ENCODE measurements around the gene NEURL3. TPM values are rescaled to one million over a fixed set of nuclear protein-coding genes. Genes with fewer than 3 reads are reported as not detected.

NEURL3 gene
- total RNA-seq, 2 experiments from 2014 or later, result 0.48 to 0.57 TPM

GRCh38 chr2:96509847-96510230 lies 4.7 kb upstream of the NEURL3 start:
- CTCF ChIA-PET, result interaction anchor here (0.8 to 9.6 kb wide), 18 partner anchors 9 to 246 kb away, joined by 3 to 195 read pairs (median 6); partner anchors contain the start of gene SNRNP200
- H3K4me3 Mint-ChIP-seq, result no peak overlapping the region
- no peaks in the 10 kb centered on the region for H3K9me3 Mint-ChIP-seq
- H3K4me1 Mint-ChIP-seq (ENCODE audit: low read depth), result peaks cover 16% of the 10 kb centered on the region
- H3K27ac Mint-ChIP-seq, result no peak overlapping the region
- H3K27me3 Mint-ChIP-seq (ENCODE audit: low read depth), result peaks cover 8% of the 10 kb centered on the region
- no peaks in the 10 kb centered on the region for H3K36me3 Mint-ChIP-seq (ENCODE audit: low read depth)
- intact Hi-C loops (cut with micrococcal nuclease), result loop anchor here (1.0 to 5.0 kb wide), 5 partner anchors 185 to 517 kb away; partner anchors contain the start of genes ASTL, CIAO1, ITPRIPL1 and STARD7
- DNase-seq, result no peak

GRCh38 chr2:96509114-96509846 lies 4.1 kb upstream of the NEURL3 start:
- intact Hi-C loops (cut with micrococcal nuclease), result loop anchor here (1.0 to 5.0 kb wide), 5 partner anchors 184 to 516 kb away; partner anchors contain the start of genes ASTL, CIAO1, ITPRIPL1 and STARD7
- H3K9me3 Mint-ChIP-seq, result no peaks in the 10 kb centered on the region
- DNase-seq, result peak; percentile 84
- CTCF ChIA-PET, result interaction anchor here (0.5 to 9.6 kb wide), 28 partner anchors 10 to 272 kb away, joined by 3 to 195 read pairs (median 4); partner anchors contain the start of gene SNRNP200
- peaks cover 8% of the 10 kb centered on the region for H3K27me3 Mint-ChIP-seq (ENCODE audit: low read depth)
- no peak overlapping the region for H3K4me3 Mint-ChIP-seq
- no peak overlapping the region for H3K27ac Mint-ChIP-seq
- H3K36me3 Mint-ChIP-seq (ENCODE audit: low read depth), result no peaks in the 10 kb centered on the region
- peaks cover 17% of the 10 kb centered on the region for H3K4me1 Mint-ChIP-seq (ENCODE audit: low read depth)

- H3K27ac Mint-ChIP-seq, result no peak overlapping the region
- CTCF ChIA-PET, result interaction anchor here (0.5 to 9.6 kb wide), 29 partner anchors 10 to 337 kb away, joined by 3 to 195 read pairs (median 5); partner anchors contain the start of gene SNRNP200
- peaks cover 8% of the 10 kb centered on the region for H3K27me3 Mint-ChIP-seq (ENCODE audit: low read depth)
- intact Hi-C loops (cut with micrococcal nuclease), result loop anchor here (1.0 to 5.0 kb wide), 12 partner anchors 22 to 516 kb away; partner anchors contain the start of genes ASTL, CIAO1, ITPRIPL1 and SNRNP200
- H3K4me3 Mint-ChIP-seq, result no peak overlapping the region
- H3K4me1 Mint-ChIP-seq (ENCODE audit: low read depth), result peaks cover 17% of the 10 kb centered on the region
- no peak for DNase-seq
- no peaks in the 10 kb centered on the region for H3K9me3 Mint-ChIP-seq
- no peaks in the 10 kb centered on the region for H3K36me3 Mint-ChIP-seq (ENCODE audit: low read depth)
Observed at GRCh38 chr2:96508521-96509113, 3.5 kb upstream of the NEURL3 start.

GRCh38 chr2:96507957-96508520 lies 2.9 kb upstream of the NEURL3 start:
- no peaks in the 10 kb centered on the region for H3K9me3 Mint-ChIP-seq
- CTCF ChIA-PET, result interaction anchor here (0.6 to 9.6 kb wide), 20 partner anchors 12 to 337 kb away, joined by 3 to 195 read pairs (median 6); partner anchors contain the start of gene SNRNP200
- intact Hi-C loops (cut with micrococcal nuclease), result loop anchor here (1.0 to 5.0 kb wide), 10 partner anchors 22 to 515 kb away; partner anchors contain the start of genes ITPRIPL1, SNRNP200 and STARD7
- peak overlapping the region; percentile 70 for H3K4me3 Mint-ChIP-seq
- H3K36me3 Mint-ChIP-seq (ENCODE audit: low read depth), result no peaks in the 10 kb centered on the region
- H3K4me1 Mint-ChIP-seq (ENCODE audit: low read depth), result peaks cover 17% of the 10 kb centered on the region
- H3K27ac Mint-ChIP-seq, result no peak overlapping the region
- DNase-seq, result peak; percentile 88
- peaks cover 8% of the 10 kb centered on the region for H3K27me3 Mint-ChIP-seq (ENCODE audit: low read depth)

- no peak overlapping the region for H3K4me3 Mint-ChIP-seq
- H3K9me3 Mint-ChIP-seq, result no peaks in the 10 kb centered on the region
- H3K27ac Mint-ChIP-seq, result no peak overlapping the region
- H3K36me3 Mint-ChIP-seq (ENCODE audit: low read depth), result no peaks in the 10 kb centered on the region
- CTCF ChIA-PET, result interaction anchor here (1.1 to 9.6 kb wide), 7 partner anchors 10 to 114 kb away, joined by 3 to 195 read pairs (median 5); no protein-coding TSS in a partner anchor
- intact Hi-C loops (cut with micrococcal nuclease), result loop anchor here (5.0 kb wide), 1 partner anchor 300 kb away; the partner anchor contains the start of gene STARD7
- H3K27me3 Mint-ChIP-seq (ENCODE audit: low read depth), result peaks cover 8% of the 10 kb centered on the region
- H3K4me1 Mint-ChIP-seq (ENCODE audit: low read depth), result peaks cover 21% of the 10 kb centered on the region
- DNase-seq, result no peak
Observed at GRCh38 chr2:96506907-96507240, 1.7 kb upstream of the NEURL3 start.

GRCh38 chr2:96506016-96506906 lies 1.1 kb upstream of the NEURL3 start:
- CTCF ChIA-PET, result interaction anchor here (0.8 to 9.6 kb wide), 8 partner anchors 9 to 99 kb away, joined by 3 to 195 read pairs (median 6); no protein-coding TSS in a partner anchor
- Mint-ChIP-seq H3K9me3 (no peaks in the 10 kb centered on the region), H3K4me1 (ENCODE audit: low read depth) (peaks cover 24% of the 10 kb centered on the region), H3K27ac (no peak overlapping the region), H3K36me3 (ENCODE audit: low read depth) (no peaks in the 10 kb centered on the region), H3K27me3 (ENCODE audit: low read depth) (peaks cover 8% of the 10 kb centered on the region), H3K4me3 (no peak overlapping the region)
- no peak for DNase-seq
- intact Hi-C loops (cut with micrococcal nuclease), result loop anchor here (5.0 kb wide), 1 partner anchor 299 kb away; the partner anchor contains the start of gene STARD7

GRCh38 chr2:96503637-96504243 lies 1.4 kb downstream of the NEURL3 start:
- DNase-seq, result no peak
- Mint-ChIP-seq H3K27ac (no peak overlapping the region), H3K9me3 (no peaks in the 10 kb centered on the region), H3K4me3 (no peak overlapping the region), H3K27me3 (ENCODE audit: low read depth) (no peaks in the 10 kb centered on the region), H3K4me1 (ENCODE audit: low read depth) (peaks cover 22% of the 10 kb centered on the region), H3K36me3 (ENCODE audit: low read depth) (no peaks in the 10 kb centered on the region)
- CTCF ChIA-PET, result interaction anchor here (1.0 to 9.6 kb wide), 3 partner anchors 34 to 97 kb away, joined by 3 to 195 read pairs (median 4); no protein-coding TSS in a partner anchor
- intact Hi-C loops (cut with micrococcal nuclease), result no loop called here

- no peaks in the 10 kb centered on the region for H3K9me3 Mint-ChIP-seq
- peaks cover 22% of the 10 kb centered on the region for H3K4me1 Mint-ChIP-seq (ENCODE audit: low read depth)
- no peaks in the 10 kb centered on the region for H3K27me3 Mint-ChIP-seq (ENCODE audit: low read depth)
- H3K27ac Mint-ChIP-seq, result no peak overlapping the region
- intact Hi-C loops (cut with micrococcal nuclease), result no loop called here
- H3K36me3 Mint-ChIP-seq (ENCODE audit: low read depth), result no peaks in the 10 kb centered on the region
- CTCF ChIA-PET, result interaction anchor here (1.0 kb wide), 1 partner anchor 96 kb away, joined by 4 read pairs; no protein-coding TSS in a partner anchor
- H3K4me3 Mint-ChIP-seq, result no peak overlapping the region
- DNase-seq, result no peak
Observed at GRCh38 chr2:96502891-96503636, 2.1 kb downstream of the NEURL3 start.

GRCh38 chr2:96501886-96502810 lies 3.0 kb downstream of the NEURL3 start:
- intact Hi-C loops (cut with micrococcal nuclease), result loop anchor here (1.0 kb wide), 1 partner anchor 16 kb away; no protein-coding TSS in a partner anchor
- no peak for DNase-seq
- Mint-ChIP-seq H3K27me3 (ENCODE audit: low read depth) (no peaks in the 10 kb centered on the region), H3K4me3 (peak overlapping the region; percentile 5), H3K9me3 (no peaks in the 10 kb centered on the region), H3K4me1 (ENCODE audit: low read depth) (peaks cover 16% of the 10 kb centered on the region), H3K36me3 (ENCODE audit: low read depth) (no peaks in the 10 kb centered on the region), H3K27ac (peak overlapping the region; percentile 62)
- CTCF ChIA-PET, result interaction anchor here (0.6 kb wide), 1 partner anchor 512 kb away, joined by 3 read pairs; no protein-coding TSS in a partner anchor
